HUES6 (cell line): ENCODE results near the gene NR3C2.
A peak's percentile ranks its signal among the peaks of the same experiment; 100 is the strongest.
"Not testable (repeated sequence)": the region's sequence is repeated elsewhere in the genome, so short reads cannot be mapped to it uniquely, and the experiment has no call there.

ENCODE experiments used
- H3K27ac ChIP-seq: 2 replicates; pipeline ENCODE4 v1.7.0; 2013; ENCODE audit warnings: low read depth, mild to moderate bottlenecking, low read length, inconsistent platforms
- H3K27me3 ChIP-seq: 2 replicates; pipeline ENCODE4 v1.6.1; 2013; ENCODE audit warnings: low read length; ENCODE audit not compliant: control insufficient read depth, insufficient read depth
- H3K36me3 ChIP-seq: 2 replicates; pipeline ENCODE4 v1.6.1; 2013; ENCODE audit warnings: low read length; ENCODE audit not compliant: control insufficient read depth, insufficient read depth
- H3K4me1 ChIP-seq: 2 replicates; pipeline ENCODE4 v1.6.1; 2013; ENCODE audit warnings: low read length; ENCODE audit not compliant: control insufficient read depth, insufficient read depth
- H3K4me3 ChIP-seq: 2 replicates; pipeline ENCODE4 v1.5.1; 2013; ENCODE audit warnings: low read depth, low read length
- H3K9ac ChIP-seq: one replicate; pipeline ENCODE4 v1.6.1; 2013; ENCODE audit warnings: mild to moderate bottlenecking, low read length
- H3K9me3 ChIP-seq: 2 replicates; pipeline ENCODE4 v1.6.1; 2013; ENCODE audit warnings: low read depth, low read length; ENCODE audit not compliant: control insufficient read depth, insufficient read depth

NR3C2 gene

DNA sequence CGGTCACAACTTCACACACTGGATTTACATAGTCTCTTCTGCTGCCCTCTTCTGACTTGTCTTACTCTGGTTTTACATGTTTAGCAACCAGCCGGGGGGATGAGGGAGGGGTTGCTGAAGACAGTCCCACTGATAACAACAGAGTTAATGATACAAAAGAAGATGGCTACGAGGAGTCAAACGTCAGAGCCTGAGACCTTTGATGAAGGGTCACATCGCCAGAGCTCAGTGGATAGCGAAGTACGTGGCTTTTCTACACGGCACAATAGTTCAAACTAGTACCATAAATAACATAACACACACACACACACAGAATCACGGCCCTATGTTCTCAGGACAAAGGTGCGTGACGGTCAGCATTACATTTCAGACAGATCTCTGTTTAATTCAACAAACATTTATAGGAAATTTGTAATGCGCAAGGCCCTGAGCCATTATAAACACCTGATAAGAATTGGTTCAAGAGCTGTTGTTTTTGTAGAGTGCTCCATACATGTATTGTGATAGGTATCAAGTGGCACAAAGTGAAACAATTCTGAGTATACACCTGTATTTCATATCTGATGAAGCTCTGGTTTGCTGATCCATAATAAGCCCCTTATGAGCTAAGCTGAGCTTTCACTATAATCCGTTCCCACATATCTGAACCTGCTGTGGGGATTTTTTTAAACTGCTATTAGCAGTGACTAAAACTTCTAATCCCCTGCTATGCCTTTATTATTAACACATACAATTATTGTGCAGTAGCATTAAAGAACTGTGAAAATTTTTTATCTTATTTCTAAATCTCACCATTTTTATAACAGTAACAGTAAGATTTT is 100.0 kb downstream of the NR3C2 start:
- H3K4me3 ChIP-seq, result no peak overlapping the region
- H3K27ac ChIP-seq, result no peak overlapping the region
- H3K27me3 ChIP-seq, result no peaks in the 10 kb centered on the region
- no peaks in the 10 kb centered on the region for H3K4me1 ChIP-seq
- no peaks in the 10 kb centered on the region for H3K9me3 ChIP-seq
- no peak overlapping the region for H3K9ac ChIP-seq
- H3K36me3 ChIP-seq, result no peaks in the 10 kb centered on the region

GRCh38 chr4:148335133-148335532 is 107.1 kb downstream of the NR3C2 start:
- no peaks in the 10 kb centered on the region for H3K27me3 ChIP-seq
- no peak overlapping the region for H3K4me3 ChIP-seq
- H3K4me1 ChIP-seq, result peaks cover 15% of the 10 kb centered on the region
- no peaks in the 10 kb centered on the region for H3K36me3 ChIP-seq
- H3K9me3 ChIP-seq, result no peaks in the 10 kb centered on the region
- H3K9ac ChIP-seq, result no peak overlapping the region
- H3K27ac ChIP-seq, result no peak overlapping the region

DNA sequence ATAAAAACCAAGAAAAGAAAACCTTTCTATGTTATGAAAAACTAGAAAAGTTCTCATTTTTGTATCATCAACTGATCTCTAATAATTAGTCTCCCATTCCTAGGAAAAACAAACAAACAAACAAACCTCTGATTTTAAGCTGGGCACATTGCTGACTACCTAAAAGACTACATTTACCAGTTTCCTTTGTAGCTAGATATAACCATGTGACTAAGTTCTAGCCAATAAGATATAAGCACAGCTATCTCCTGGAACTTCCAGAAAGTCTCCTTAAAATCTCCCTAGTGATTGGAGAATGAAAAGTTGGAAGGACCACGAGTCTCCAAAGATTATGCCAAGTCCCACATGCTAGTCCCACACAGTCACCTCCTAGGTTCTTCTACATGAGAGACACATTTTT is 108.9 kb downstream of the NR3C2 start:
- Histone ChIP-seq H3K9me3 (no peaks in the 10 kb centered on the region), H3K4me3 (no peak overlapping the region), H3K36me3 (no peaks in the 10 kb centered on the region), H3K27ac (no peak overlapping the region), H3K4me1 (peaks cover 17% of the 10 kb centered on the region), H3K27me3 (no peaks in the 10 kb centered on the region), H3K9ac (no peak overlapping the region)

DNA sequence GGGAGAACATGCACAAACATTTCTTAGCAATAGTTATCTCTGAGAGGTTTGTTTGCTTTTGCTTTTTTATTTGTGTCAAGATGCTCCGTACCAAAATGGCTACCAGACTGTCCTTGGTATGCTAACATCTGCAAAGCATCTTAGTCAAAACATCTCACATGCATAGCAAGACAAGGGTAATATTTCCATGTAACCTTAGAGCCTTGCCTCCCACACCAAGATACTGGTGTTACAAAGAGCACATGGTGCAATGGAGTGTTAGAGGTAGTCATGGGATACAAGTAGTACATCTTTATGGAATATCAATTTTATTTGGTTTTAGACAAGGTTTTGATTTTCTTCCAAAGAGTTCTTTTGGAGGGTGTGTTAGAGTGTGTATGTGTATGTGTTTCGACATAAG is 109.7 kb downstream of the NR3C2 start:
- Histone ChIP-seq H3K27me3 (no peaks in the 10 kb centered on the region), H3K9ac (no peak overlapping the region), H3K4me1 (peaks cover 18% of the 10 kb centered on the region), H3K9me3 (no peaks in the 10 kb centered on the region), H3K36me3 (no peaks in the 10 kb centered on the region), H3K4me3 (no peak overlapping the region), H3K27ac (no peak overlapping the region)

GRCh38 chr4:148330724-148331123 is 111.5 kb downstream of the NR3C2 start:
- H3K9ac ChIP-seq, result no peak overlapping the region
- H3K36me3 ChIP-seq, result no peaks in the 10 kb centered on the region
- no peaks in the 10 kb centered on the region for H3K27me3 ChIP-seq
- no peak overlapping the region for H3K4me3 ChIP-seq
- no peak overlapping the region for H3K27ac ChIP-seq
- no peaks in the 10 kb centered on the region for H3K9me3 ChIP-seq
- H3K4me1 ChIP-seq, result peaks cover 19% of the 10 kb centered on the region

DNA sequence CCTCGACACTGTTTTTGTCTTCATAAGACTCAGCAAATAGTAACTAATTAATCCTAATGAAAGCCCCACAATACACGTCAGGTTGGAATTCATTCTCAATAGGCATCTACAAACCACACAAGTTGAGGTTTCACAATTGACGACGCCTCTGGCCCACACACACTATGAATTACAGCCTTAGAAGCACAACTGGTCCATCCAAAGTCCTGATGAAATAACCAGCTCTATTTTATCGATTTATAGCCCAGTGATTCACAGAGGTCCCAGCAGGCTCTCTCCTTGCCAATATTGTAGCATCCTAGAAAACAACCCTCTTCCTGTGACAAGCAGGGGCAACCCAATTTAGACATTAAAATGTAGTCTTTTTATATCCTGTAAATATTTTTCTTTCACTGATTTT is 112.1 kb downstream of the NR3C2 start:
- Histone ChIP-seq H3K27me3 (no peaks in the 10 kb centered on the region), H3K4me3 (no peak overlapping the region), H3K9ac (no peak overlapping the region), H3K9me3 (no peaks in the 10 kb centered on the region), H3K4me1 (peaks cover 19% of the 10 kb centered on the region), H3K36me3 (no peaks in the 10 kb centered on the region), H3K27ac (no peak overlapping the region)

DNA sequence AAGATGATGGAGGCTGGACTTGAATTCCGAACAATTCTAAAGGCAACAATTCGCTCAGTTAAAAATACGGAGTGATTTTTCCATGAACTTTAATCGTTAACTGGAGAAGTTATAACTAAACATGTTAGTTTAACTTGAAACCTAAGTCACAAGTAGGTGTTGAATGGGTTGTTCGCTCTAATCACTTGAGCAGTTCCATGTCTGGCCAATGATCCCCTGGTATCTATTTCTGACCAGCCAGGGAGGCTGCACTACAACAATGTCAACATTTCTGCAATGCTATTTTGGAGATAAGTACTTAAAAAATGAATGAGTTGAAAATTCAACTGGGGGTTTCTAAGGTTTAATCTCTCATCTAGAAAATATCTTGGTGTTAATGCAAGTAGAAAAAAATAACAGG is 112.5 kb downstream of the NR3C2 start:
- H3K27ac ChIP-seq, result no peak overlapping the region
- no peaks in the 10 kb centered on the region for H3K27me3 ChIP-seq
- no peak overlapping the region for H3K4me3 ChIP-seq
- no peaks in the 10 kb centered on the region for H3K36me3 ChIP-seq
- no peak overlapping the region for H3K9ac ChIP-seq
- peaks cover 19% of the 10 kb centered on the region for H3K4me1 ChIP-seq
- H3K9me3 ChIP-seq, result no peaks in the 10 kb centered on the region

DNA sequence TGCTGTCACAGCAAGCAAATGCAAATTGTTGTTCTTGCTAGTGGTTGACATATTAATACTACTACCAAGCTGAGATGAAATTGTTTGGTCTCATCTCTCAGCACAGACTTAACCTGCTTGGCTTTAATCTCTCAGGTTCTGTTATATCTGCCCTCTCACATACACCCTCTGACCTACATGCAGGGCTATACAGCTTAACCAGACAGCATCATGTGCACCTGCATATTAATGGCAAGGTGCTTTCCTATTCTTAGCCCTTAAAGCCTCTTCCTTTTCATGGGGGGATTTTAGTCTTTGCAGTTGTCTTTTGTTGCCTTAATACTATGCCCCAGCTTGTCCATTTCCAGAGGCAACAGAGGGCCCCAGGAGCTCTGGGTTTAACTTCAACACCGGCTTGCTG is 114.5 kb downstream of the NR3C2 start:
- H3K4me1 ChIP-seq, result peaks cover 19% of the 10 kb centered on the region
- H3K4me3 ChIP-seq, result no peak overlapping the region
- no peaks in the 10 kb centered on the region for H3K9me3 ChIP-seq
- no peak overlapping the region for H3K9ac ChIP-seq
- no peak overlapping the region for H3K27ac ChIP-seq
- H3K27me3 ChIP-seq, result no peaks in the 10 kb centered on the region
- no peaks in the 10 kb centered on the region for H3K36me3 ChIP-seq

DNA sequence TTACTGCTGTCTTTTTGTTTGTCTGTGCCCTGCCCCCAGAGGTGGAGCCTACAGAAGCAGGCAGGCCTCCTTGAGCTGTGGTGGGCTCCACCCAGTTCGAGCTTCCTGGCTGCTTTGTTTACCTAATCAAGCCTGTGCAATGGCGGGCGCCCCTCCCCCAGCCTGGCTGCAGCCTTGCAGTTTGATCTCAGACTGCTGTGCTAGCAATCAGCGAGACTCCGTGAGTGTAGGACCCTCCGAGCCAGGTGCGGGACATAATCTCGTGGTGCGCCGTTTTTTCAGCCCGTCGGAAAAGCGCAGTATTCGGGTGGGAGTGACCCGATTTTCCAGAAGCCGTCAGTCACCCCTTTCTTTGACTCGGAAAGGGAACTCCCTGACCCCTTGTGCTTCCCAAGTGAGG is 118.9 kb downstream of the NR3C2 start:
- not testable (repeated sequence) for H3K27me3 ChIP-seq, H3K27ac ChIP-seq, H3K9me3 ChIP-seq, H3K4me1 ChIP-seq, H3K36me3 ChIP-seq
- H3K9ac ChIP-seq, result peak overlapping the region; percentile 67
- H3K4me3 ChIP-seq, result peak overlapping the region; percentile 63

DNA sequence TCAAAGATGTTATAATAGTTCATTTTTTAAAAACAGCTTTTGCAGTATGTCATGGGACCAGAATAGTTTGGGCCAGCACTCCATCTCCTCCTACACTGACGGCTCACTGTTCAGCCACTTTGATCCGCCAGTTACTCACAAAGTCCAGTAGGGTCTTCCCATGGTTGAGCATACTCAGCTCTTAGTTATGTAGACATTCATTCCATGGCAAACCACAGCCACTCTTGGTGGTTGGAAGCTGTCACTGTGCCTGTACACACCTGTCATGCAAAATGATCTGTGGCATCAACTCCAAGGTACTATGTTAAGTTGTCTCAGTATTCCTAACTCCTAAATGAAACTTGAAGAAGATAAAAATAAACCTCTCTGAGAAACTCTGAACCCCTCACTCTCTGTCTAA is 127.2 kb downstream of the NR3C2 start:
- Histone ChIP-seq H3K4me3 (no peak overlapping the region), H3K9ac (no peak overlapping the region), H3K9me3 (no peaks in the 10 kb centered on the region), H3K27ac (no peak overlapping the region), H3K36me3 (no peaks in the 10 kb centered on the region), H3K4me1 (no peaks in the 10 kb centered on the region; the same call in 1 of the 2 replicates), H3K27me3 (no peaks in the 10 kb centered on the region)

DNA sequence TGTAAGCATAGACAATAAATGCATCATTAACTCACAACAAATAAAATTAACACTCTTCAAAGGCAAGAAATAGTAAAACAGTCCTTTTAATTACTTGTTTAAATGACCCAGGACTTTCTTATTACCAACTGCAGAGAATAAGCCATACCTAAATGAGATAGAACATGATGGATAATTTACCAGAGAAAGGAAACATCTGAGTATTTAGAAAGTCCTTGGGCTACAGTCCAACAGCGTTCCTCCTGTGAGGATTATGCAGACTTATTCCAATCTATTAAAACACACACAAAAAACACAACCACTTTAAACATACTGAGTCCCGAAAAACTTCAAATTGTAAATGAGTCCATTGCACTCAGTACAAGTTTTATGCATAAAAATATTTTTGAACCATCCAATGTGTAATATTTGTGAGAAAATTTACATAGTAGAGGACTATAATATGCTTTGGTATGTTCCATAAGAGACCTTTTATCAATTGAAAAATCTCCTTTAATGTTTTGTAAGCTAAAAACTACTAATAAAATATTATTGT is 129.2 kb downstream of the NR3C2 start:
- H3K36me3 ChIP-seq, result no peaks in the 10 kb centered on the region

More for the DNA sequence above, 129.2 kb downstream of the NR3C2 start:
- Histone ChIP-seq H3K4me1 (no peaks in the 10 kb centered on the region; the same call in 1 of the 2 replicates), H3K9ac (no peak overlapping the region), H3K27me3 (no peaks in the 10 kb centered on the region), H3K9me3 (no peaks in the 10 kb centered on the region), H3K27ac (no peak overlapping the region), H3K4me3 (no peak overlapping the region)
